ENCODE measurements around the gene HAUS3. TPM values are rescaled to one million over a fixed set of nuclear protein-coding genes. Genes with fewer than 3 reads are reported as not detected.
A peak's percentile ranks its signal among the peaks of the same experiment; 100 is the strongest.
"Not testable (repeated sequence)": the region's sequence is repeated elsewhere in the genome, so short reads cannot be mapped to it uniquely, and the experiment has no call there.

The HAUS3 gene
- total and polyA plus RNA-seq, 8 donors: 5.5 to 37.4 (median 8.9) TPM

- H3K9me3 ChIP-seq: no peaks in the 10 kb centered on the region
- no peaks in the 10 kb centered on the region for H3K27me3 ChIP-seq
- intact Hi-C loops (cut with DNase I; ENCODE audit: low total_unique reads): no loop called here
- no peak for DNase-seq
- H3K27ac ChIP-seq: no peak overlapping the region
- TF ChIP-seq POLR2A (IDR thresholded peaks at IDR 0.05) (no peak), POLR2AphosphoS5 (IDR thresholded peaks at IDR 0.05) (no peak), CTCF (IDR thresholded peaks at IDR 0.05) (no peak), EP300 (IDR thresholded peaks at IDR 0.05) (no peak)
- H3K4me3 ChIP-seq: no peak overlapping the region
- 96 to 98% (median 98%) methylated on average over 6 of the region's 6 CpGs for WGBS, 5 donors
- no peaks in the 10 kb centered on the region for H3K4me1 ChIP-seq
- peaks cover 5 to 54% (median 45%) of the 10 kb centered on the region in 4 donors for H3K36me3 ChIP-seq
These were observed 10.8 kb downstream of the HAUS3 start for GRCh38 chr4:2231082-2231481.

GRCh38 chr4:2226261-2226660 is 15.7 kb downstream of the HAUS3 start:
- Histone ChIP-seq H3K27ac (no peak overlapping the region), H3K4me1 (no peaks in the 10 kb centered on the region), H3K36me3 (peaks cover 4 to 42% (median 31%) of the 10 kb centered on the region in 4 donors), H3K9me3 (no peaks in the 10 kb centered on the region), H3K4me3 (no peak overlapping the region), H3K27me3 (no peaks in the 10 kb centered on the region)
- 70 to 82% (median 72%) methylated on average over 2 of the region's 2 CpGs for WGBS, 5 donors
- no peak for TF ChIP-seq POLR2AphosphoS5 (IDR thresholded peaks at IDR 0.05)
- TF ChIP-seq CTCF (IDR thresholded peaks at IDR 0.05): no peak
- TF ChIP-seq EP300 (IDR thresholded peaks at IDR 0.05): no peak
- no peak for TF ChIP-seq POLR2A (IDR thresholded peaks at IDR 0.05)
- intact Hi-C loops (cut with DNase I; ENCODE audit: low total_unique reads): no loop called here
- no peak for DNase-seq

GRCh38 chr4:2222838-2223237 is 19.1 kb downstream of the HAUS3 start:
- 52 to 84% (median 72%) methylated on average over 2 of the region's 2 CpGs for WGBS, 5 donors

GRCh38 chr4:2221378-2221777 is 20.5 kb downstream of the HAUS3 start:
- H3K36me3 ChIP-seq: peaks cover 0 to 23% (median 17%) of the 10 kb centered on the region in 4 donors
- intact Hi-C loops (cut with DNase I; ENCODE audit: low total_unique reads); DNase-seq; H3K4me1 ChIP-seq; H3K4me3 ChIP-seq; H3K27ac ChIP-seq; H3K9me3 ChIP-seq; H3K27me3 ChIP-seq: not testable (repeated sequence)
- WGBS, 5 donors: 64 to 76% (median 68%) methylated on average over 4 of the region's 4 CpGs

More at GRCh38 chr4:2222838-2223237, 19.1 kb downstream of the HAUS3 start:
- intact Hi-C loops (cut with DNase I; ENCODE audit: low total_unique reads): no loop called here
- Histone ChIP-seq H3K4me3 (no peak overlapping the region), H3K36me3 (peaks cover 0 to 27% (median 22%) of the 10 kb centered on the region in 4 donors), H3K4me1 (peaks cover 0 to 9% (median 4%) of the 10 kb centered on the region in 4 donors), H3K27me3 (no peaks in the 10 kb centered on the region), H3K27ac (no peak overlapping the region), H3K9me3 (no peaks in the 10 kb centered on the region)
- DNase-seq: peak in 1 of 2 donors; percentile 24
- TF ChIP-seq POLR2A (IDR thresholded peaks at IDR 0.05) (no peak), POLR2AphosphoS5 (IDR thresholded peaks at IDR 0.05) (no peak)

GRCh38 chr4:2220016-2220630 is 21.8 kb downstream of the HAUS3 start:
- no peak overlapping the region for H3K27ac ChIP-seq
- TF ChIP-seq POLR2AphosphoS5 (IDR thresholded peaks at IDR 0.05): peak in 1 of 3 donors; percentile 48
- TF ChIP-seq EP300 (IDR thresholded peaks at IDR 0.05): no peak
- no peak for TF ChIP-seq POLR2A (IDR thresholded peaks at IDR 0.05)
- peak in 5 of 7 experiments; percentile 68 to 87 (median 76) for TF ChIP-seq CTCF (IDR thresholded peaks at IDR 0.05)
- WGBS, 5 donors: 8 to 12% (median 11%) methylated on average over 10 of the region's 10 CpGs

More at GRCh38 chr4:2220016-2220630, 21.8 kb downstream of the HAUS3 start:
- peak; percentile 78 to 90 for DNase-seq
- Histone ChIP-seq H3K27me3 (no peaks in the 10 kb centered on the region), H3K4me1 (peaks cover 0 to 9% (median 4%) of the 10 kb centered on the region in 4 donors), H3K36me3 (peaks cover 0 to 18% (median 17%) of the 10 kb centered on the region in 4 donors), H3K4me3 (no peak overlapping the region), H3K9me3 (no peaks in the 10 kb centered on the region)
- intact Hi-C loops (cut with DNase I; ENCODE audit: low total_unique reads): no loop called here
